HG02571 (cell line): ENCODE data around the gene PIP5K1B.
"Not testable (repeated sequence)": the region's sequence is repeated elsewhere in the genome, so short reads cannot be mapped to it uniquely, and the experiment has no call there.

ENCODE experiments used
- ATAC-seq: cut with Tn5 transposase; IDR thresholded peaks from one replicate; pipeline ENCODE4 v1.9.1; 2021; ENCODE audit warnings: mild to moderate bottlenecking, moderate library complexity; ENCODE audit not compliant: unreplicated experiment

The PIP5K1B gene

DNA sequence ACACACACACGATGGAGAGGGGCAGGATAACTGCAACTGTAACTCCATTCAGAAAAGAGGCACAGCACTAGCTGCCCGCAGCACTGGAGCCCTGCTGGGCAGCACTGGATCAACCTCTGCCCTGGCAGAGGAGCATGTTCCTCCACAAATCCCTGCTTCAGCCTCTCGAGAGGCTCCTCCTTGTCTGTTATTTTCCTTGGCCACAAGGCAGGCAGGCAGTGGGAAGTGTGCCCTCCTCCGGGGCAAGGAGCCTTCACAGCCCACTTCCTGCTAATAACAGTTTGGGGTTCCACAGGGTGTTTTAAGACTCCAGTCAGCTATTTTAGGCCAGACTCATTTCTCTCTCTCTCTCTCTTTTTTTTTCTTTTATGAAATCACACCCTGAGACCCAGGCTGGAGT lies 342.3 kb downstream of the PIP5K1B start:
- no peak for ATAC-seq

DNA sequence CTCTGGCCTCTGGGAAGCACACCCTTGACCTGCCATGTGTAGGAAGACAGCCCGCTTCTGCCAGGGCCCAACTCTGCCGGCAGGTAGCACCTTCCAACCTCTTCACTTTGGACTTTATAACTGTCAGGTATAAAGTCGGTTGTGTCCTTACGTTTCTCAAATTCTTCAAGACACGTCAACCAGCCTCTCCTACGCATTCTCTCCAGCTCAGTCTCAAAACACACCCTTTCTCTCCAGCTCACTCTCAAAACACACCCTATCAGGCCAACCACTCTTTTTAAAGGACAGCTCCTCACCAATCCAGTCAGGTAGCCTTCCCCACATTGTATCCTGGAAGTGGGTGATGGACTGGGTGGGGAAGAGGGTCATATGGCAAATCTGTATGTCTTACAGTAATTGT lies 344.1 kb downstream of the PIP5K1B start:
- no peak for ATAC-seq

- not testable (repeated sequence) for ATAC-seq
These were observed 345.9 kb downstream of the PIP5K1B start for GRCh38 chr9:69050936-69051335.

DNA sequence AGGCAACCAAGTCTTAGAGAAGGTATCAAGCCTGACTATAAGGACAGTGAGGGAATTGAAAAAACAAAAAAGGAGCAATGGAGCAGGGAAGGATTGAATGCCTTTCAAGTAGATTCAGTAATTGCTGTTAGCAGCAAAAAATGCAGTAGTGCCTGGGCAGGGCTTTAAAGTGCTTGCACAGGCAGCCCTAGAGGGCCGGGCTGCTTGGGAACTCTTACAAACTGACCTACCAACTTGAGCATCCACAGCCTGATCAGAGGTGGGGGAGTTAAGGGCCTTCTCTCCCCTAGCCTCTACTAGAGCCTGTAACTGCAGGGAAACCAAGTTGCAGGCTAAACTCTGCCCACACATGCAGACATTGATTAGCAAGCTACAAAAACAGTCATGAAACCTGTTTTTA lies 349.9 kb downstream of the PIP5K1B start:
- ATAC-seq = no peak

DNA sequence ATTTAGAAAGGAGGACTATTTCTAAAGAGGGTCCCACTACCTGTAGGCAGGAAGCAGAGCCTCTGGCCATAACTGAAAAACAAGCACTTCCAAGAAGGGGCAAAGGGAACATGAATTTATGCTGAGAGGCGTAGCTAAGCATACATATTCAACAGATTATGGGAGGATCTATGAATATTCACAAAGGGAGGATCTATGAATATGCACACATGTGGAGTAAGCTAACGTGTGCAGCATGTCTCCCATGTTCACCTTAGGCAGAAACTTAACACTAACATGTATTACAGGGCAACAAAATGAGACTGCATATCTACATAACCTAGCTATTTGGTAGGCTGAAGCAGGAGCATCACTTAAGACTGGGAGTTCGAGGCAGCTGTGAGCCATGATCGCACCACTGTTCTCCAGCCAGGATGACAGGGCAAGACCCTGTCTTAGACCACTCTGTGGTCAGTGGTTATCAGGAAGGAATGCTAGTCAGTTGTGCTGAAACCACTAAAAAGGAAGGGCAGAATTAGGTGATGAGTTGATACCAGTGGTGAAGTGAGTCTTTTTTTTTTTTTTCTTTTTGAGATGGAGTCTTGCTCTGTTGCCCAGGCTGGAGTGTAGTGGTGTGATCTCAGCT lies 351.3 kb downstream of the PIP5K1B start:
- no peak for ATAC-seq

DNA sequence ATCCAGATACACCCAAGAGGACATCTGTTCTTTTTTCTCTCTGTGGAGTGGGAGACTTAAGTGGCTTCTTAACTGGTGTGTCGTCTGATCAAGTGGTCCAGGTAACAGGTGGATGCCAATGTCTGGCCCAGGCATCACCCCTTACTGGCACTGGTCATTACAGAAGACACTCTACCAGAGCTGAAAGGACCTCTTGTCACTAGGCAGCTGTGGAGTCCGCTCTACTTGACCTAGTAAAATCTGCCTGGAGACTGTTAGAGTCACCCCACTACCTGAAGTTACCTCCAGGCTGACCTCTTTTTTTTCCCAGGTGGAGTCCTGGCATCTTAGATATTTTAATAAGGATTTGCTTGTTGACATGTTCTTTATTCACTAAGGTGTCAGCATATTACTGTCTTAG lies 353.1 kb downstream of the PIP5K1B start:
- no peak for ATAC-seq
